ENCODE data around the gene SYNJ2. TPM values are rescaled to one million over a fixed set of nuclear protein-coding genes. Genes with fewer than 3 reads are reported as not detected.
"Not testable (repeated sequence)": the region's sequence is repeated elsewhere in the genome, so short reads cannot be mapped to it uniquely, and the experiment has no call there.

SYNJ2 gene, protein sequence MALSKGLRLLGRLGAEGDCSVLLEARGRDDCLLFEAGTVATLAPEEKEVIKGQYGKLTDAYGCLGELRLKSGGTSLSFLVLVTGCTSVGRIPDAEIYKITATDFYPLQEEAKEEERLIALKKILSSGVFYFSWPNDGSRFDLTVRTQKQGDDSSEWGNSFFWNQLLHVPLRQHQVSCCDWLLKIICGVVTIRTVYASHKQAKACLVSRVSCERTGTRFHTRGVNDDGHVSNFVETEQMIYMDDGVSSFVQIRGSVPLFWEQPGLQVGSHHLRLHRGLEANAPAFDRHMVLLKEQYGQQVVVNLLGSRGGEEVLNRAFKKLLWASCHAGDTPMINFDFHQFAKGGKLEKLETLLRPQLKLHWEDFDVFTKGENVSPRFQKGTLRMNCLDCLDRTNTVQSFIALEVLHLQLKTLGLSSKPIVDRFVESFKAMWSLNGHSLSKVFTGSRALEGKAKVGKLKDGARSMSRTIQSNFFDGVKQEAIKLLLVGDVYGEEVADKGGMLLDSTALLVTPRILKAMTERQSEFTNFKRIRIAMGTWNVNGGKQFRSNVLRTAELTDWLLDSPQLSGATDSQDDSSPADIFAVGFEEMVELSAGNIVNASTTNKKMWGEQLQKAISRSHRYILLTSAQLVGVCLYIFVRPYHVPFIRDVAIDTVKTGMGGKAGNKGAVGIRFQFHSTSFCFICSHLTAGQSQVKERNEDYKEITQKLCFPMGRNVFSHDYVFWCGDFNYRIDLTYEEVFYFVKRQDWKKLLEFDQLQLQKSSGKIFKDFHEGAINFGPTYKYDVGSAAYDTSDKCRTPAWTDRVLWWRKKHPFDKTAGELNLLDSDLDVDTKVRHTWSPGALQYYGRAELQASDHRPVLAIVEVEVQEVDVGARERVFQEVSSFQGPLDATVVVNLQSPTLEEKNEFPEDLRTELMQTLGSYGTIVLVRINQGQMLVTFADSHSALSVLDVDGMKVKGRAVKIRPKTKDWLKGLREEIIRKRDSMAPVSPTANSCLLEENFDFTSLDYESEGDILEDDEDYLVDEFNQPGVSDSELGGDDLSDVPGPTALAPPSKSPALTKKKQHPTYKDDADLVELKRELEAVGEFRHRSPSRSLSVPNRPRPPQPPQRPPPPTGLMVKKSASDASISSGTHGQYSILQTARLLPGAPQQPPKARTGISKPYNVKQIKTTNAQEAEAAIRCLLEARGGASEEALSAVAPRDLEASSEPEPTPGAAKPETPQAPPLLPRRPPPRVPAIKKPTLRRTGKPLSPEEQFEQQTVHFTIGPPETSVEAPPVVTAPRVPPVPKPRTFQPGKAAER (N-terminal part only)
- polyA plus RNA-seq (2011; rRNA removed), result 38.1 and 40.8 TPM in 2 replicates
- 63.6 and 78.2 TPM in 2 replicates for polyA minus RNA-seq (2011; rRNA and poly(A)+ RNA removed)

DNA sequence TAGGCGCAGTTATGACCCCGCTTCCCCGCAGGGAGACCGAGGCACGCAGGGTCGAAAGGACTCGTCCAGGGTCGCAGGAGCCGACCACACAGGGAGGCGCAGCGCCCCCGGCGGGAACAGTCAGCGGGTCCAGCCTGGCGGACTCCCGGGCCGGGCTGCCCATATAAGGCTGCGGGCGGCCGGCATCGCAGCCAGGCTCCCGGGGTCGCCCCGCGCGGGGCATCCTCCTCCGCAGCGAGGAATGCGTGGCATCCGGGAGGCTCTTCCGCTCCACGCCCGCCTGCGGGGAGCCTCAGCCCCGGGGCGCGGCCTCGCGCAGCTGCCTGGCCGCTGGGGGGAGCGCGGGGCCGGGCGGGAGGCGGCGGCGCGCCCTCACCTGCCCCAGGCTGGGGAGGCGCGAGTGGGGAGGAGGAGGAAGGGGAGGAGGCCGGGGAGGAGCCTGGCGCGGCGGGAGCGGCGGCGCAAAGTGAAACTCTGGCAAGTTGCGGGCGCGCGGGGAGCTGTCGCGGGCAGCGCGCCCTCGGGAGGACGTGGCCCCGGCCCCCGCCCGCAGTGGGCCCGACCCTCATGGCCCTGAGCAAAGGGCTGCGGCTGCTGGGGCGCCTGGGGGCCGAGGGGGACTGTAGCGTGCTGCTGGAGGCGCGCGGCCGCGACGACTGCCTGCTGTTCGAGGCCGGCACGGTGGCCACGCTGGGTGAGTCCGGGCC, at the start of gene SYNJ2:
Gene SYNJ2 (plus strand): TSS at position 469 of the 707 bp plus-strand sequence. CDS start 99 bp downstream, at position 568.
- TF ChIP-seq, protein P1, sequence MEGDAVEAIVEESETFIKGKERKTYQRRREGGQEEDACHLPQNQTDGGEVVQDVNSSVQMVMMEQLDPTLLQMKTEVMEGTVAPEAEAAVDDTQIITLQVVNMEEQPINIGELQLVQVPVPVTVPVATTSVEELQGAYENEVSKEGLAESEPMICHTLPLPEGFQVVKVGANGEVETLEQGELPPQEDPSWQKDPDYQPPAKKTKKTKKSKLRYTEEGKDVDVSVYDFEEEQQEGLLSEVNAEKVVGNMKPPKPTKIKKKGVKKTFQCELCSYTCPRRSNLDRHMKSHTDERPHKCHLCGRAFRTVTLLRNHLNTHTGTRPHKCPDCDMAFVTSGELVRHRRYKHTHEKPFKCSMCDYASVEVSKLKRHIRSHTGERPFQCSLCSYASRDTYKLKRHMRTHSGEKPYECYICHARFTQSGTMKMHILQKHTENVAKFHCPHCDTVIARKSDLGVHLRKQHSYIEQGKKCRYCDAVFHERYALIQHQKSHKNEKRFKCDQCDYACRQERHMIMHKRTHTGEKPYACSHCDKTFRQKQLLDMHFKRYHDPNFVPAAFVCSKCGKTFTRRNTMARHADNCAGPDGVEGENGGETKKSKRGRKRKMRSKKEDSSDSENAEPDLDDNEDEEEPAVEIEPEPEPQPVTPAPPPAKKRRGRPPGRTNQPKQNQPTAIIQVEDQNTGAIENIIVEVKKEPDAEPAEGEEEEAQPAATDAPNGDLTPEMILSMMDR (IDR thresholded peaks at IDR 0.05; ENCODE audit: low read depth, low read length), result peak; percentile 60
- ChIA-PET POLR2A (interaction anchor here (1.0 to 1.3 kb wide), 3 partner anchors 11 to 37 kb away, joined by 3 to 5 read pairs (median 3); no protein-coding TSS in a partner anchor), CTCF (interaction anchor here (0.6 to 2.3 kb wide), 4 partner anchors 74 to 91 kb away, joined by 3 to 19 read pairs (median 4); no protein-coding TSS in a partner anchor)
- DNase-seq (ENCODE audit: low read depth, low spot score), result peak; percentile 63
- H3K4me3 ChIP-seq (ENCODE audit: low read depth, low read length), result peak within 1 kb of the TSS; percentile 79
- H3K27me3 ChIP-seq (ENCODE audit: control insufficient read depth, insufficient read depth, low read length), result no peaks in the 10 kb centered on the region
- H3K27ac ChIP-seq (ENCODE audit: low read depth, low read length), result peak within 1 kb of the TSS; percentile 65
- H3K9me3 ChIP-seq (ENCODE audit: control insufficient read depth, insufficient read depth, low read length), result no peaks in the 10 kb centered on the region; the same call in 1 of the 2 replicates

DNA sequence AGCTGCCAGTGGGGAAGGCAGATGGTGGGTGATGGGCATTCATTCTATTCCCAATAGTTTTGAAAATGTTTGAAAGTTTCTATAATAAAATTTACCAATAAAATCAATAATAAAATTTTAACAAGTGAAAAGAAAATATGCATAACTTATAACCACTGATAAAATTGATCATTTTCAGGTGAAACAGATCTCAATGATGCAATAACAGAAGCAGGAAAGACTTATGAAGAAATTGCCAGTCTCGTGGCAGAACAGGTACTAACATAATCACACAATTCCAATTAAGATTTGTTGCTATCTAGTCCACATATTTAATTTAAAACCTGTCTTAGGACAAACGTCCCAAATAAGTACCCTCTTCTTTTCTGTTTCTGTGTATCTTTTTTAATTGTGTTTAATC, 45.9 kb upstream of the SYNJ2 start:
- DNase-seq (ENCODE audit: low read depth, low spot score), result no peak
- ChIA-PET POLR2A (no interaction called here), CTCF (interaction anchor here (1.5 kb wide), 1 partner anchor 179 kb away, joined by 3 read pairs; no protein-coding TSS in a partner anchor)
- H3K27me3 ChIP-seq (ENCODE audit: control insufficient read depth, insufficient read depth, low read length), result no peaks in the 10 kb centered on the region
- H3K9me3 ChIP-seq (ENCODE audit: control insufficient read depth, insufficient read depth, low read length), result no peaks in the 10 kb centered on the region
- H3K4me3 ChIP-seq (ENCODE audit: low read depth, low read length), result no peak overlapping the region
- TF ChIP-seq, protein P1 (IDR thresholded peaks at IDR 0.05; ENCODE audit: low read depth, low read length), result no peak
- H3K27ac ChIP-seq (ENCODE audit: low read depth, low read length), result no peak overlapping the region

DNA sequence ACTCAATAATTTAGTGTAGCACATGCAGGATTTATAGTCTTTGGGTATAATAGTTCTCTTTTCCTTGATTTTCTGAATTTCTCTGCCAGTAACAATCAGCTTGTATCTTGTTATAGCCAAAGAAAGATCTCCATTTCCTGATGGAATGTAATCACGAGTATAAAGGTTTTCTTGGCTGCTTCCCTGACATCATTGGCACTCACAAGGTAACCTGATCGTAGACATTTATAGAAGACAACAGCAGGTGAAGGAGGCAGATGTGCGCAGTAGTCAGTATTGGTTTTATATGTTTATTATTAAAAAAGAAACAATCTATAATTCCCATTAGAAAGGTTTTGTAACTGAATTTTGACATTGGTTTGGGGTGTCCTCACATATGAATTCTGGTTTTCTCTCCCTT, 44.3 kb upstream of the SYNJ2 start:
- TF ChIP-seq, protein P1 (IDR thresholded peaks at IDR 0.05; ENCODE audit: low read depth, low read length), result no peak
- DNase-seq (ENCODE audit: low read depth, low spot score), result no peak
- Histone ChIP-seq H3K9me3 (ENCODE audit: control insufficient read depth, insufficient read depth, low read length) (no peaks in the 10 kb centered on the region; the same call in 1 of the 2 replicates), H3K4me3 (ENCODE audit: low read depth, low read length) (no peak overlapping the region), H3K27me3 (ENCODE audit: control insufficient read depth, insufficient read depth, low read length) (no peaks in the 10 kb centered on the region), H3K27ac (ENCODE audit: low read depth, low read length) (no peak overlapping the region)
- CTCF ChIA-PET, result interaction anchor here (1.2 kb wide), 1 partner anchor 134 kb away, joined by 3 read pairs; no protein-coding TSS in a partner anchor
- POLR2A ChIA-PET, result no interaction called here

DNA sequence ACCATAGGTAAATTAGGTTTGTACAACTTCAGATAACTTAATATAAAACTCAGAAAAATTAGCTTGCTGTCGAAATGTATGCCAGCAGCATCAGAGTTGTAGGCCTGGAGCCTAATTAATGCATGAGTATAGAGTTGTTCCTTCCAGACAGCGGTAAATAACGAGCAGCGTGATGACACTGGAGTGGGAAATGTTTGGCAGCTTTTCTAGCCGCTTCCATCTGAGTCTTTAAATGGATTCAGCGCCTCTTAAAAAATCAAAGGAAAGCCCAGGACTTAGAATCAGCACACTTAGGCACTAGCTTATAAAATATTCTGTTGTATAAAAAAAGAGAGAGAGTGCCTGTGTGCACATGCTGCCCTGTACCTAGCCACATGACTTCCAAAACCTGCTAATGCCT, 43.7 kb upstream of the SYNJ2 start:
- Histone ChIP-seq H3K4me3 (ENCODE audit: low read depth, low read length) (no peak overlapping the region), H3K9me3 (ENCODE audit: control insufficient read depth, insufficient read depth, low read length) (no peaks in the 10 kb centered on the region; the same call in 1 of the 2 replicates), H3K27ac (ENCODE audit: low read depth, low read length) (peak overlapping the region; percentile 4), H3K27me3 (ENCODE audit: control insufficient read depth, insufficient read depth, low read length) (no peaks in the 10 kb centered on the region)
- DNase-seq (ENCODE audit: low read depth, low spot score), result no peak
- TF ChIP-seq, protein P1 (IDR thresholded peaks at IDR 0.05; ENCODE audit: low read depth, low read length), result no peak
- ChIA-PET POLR2A (no interaction called here), CTCF (interaction anchor here (1.2 kb wide), 2 partner anchors 134 to 135 kb away, joined by 3 to 5 read pairs; no protein-coding TSS in a partner anchor)

DNA sequence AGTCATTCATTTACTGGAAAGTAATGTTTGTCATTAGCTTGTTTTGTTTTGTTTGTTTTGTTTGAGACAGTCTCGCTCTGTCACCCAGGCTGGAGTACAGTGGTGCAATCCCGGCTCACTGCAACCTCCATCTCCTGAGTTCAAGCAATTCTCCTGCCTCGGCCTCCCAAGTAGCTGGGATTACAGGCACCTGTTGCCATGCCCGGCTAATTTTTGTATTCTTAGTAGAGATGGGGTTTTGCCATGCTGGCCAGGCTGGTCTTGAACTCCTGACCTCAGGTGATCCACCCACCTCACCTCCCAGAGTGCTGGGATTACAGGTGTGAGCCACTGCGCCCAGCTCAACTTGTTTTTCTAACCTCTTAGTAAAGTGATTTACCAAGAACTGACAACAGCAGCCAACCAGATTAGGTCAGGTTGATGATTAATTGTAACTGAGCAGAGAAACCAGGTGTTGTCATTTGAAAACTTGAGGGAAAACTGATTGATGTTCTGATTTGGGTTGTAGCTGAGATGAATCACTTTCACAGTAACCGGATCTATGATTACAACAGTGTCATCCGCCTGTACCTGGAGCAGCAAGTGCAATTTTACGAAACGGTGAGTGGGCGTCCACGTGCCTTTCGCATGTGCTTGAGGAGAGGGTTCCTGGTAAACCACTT, 41.2 kb upstream of the SYNJ2 start:
- H3K27ac ChIP-seq (ENCODE audit: low read depth, low read length); H3K9me3 ChIP-seq (ENCODE audit: control insufficient read depth, insufficient read depth, low read length); DNase-seq (ENCODE audit: low read depth, low spot score); H3K4me3 ChIP-seq (ENCODE audit: low read depth, low read length); H3K27me3 ChIP-seq (ENCODE audit: control insufficient read depth, insufficient read depth, low read length); CTCF ChIA-PET: not testable (repeated sequence)
- POLR2A ChIA-PET, result interaction anchor here (0.5 kb wide), 1 partner anchor 23 kb away, joined by 5 read pairs; no protein-coding TSS in a partner anchor

Data from AG04450 (cell line).